ENCODE data around the gene CALCOCO2. TPM values are rescaled to one million over a fixed set of nuclear protein-coding genes. Genes with fewer than 3 reads are reported as not detected.

CALCOCO2 gene
- polyA plus RNA-seq, 1 donor, result 44.5 TPM

Other genes starting within 250 kb of the CALCOCO2 start
- gene HOXB3, start 240.8 kb upstream of the CALCOCO2 start, polyA plus RNA-seq (ENCODE audit: insufficient read length), result 9.2 TPM
- 0.81 TPM for gene HOXB5, start 237.3 kb upstream of the CALCOCO2 start, polyA plus RNA-seq (ENCODE audit: insufficient read length)
- 0.80 TPM for gene HOXB6, start 226.0 kb upstream of the CALCOCO2 start, polyA plus RNA-seq (ENCODE audit: insufficient read length)
- gene HOXB7, start 220.0 kb upstream of the CALCOCO2 start, polyA plus RNA-seq (ENCODE audit: insufficient read length), result 1.8 TPM
- 0.19 TPM for gene HOXB8, start 215.7 kb upstream of the CALCOCO2 start, polyA plus RNA-seq (ENCODE audit: insufficient read length)
- 0.05 TPM for gene HOXB9, start 204.7 kb upstream of the CALCOCO2 start, polyA plus RNA-seq (ENCODE audit: insufficient read length)
- not detected for gene PRAC1, start 108.5 kb upstream of the CALCOCO2 start, polyA plus RNA-seq (ENCODE audit: insufficient read length)
- not detected for gene PRAC2, start 107.8 kb upstream of the CALCOCO2 start, polyA plus RNA-seq (ENCODE audit: insufficient read length)
- not detected for gene HOXB13, start 102.3 kb upstream of the CALCOCO2 start, polyA plus RNA-seq (ENCODE audit: insufficient read length)
- gene TTLL6, start 13.8 kb upstream of the CALCOCO2 start, polyA plus RNA-seq (ENCODE audit: insufficient read length), result not detected
- 128 TPM for gene ATP5MC1, start 61.8 kb downstream of the CALCOCO2 start, polyA plus RNA-seq (ENCODE audit: insufficient read length)
- 56.6 TPM for gene UBE2Z, start 77.4 kb downstream of the CALCOCO2 start, polyA plus RNA-seq (ENCODE audit: insufficient read length)
- 63.4 TPM for gene SNF8, start 113.8 kb downstream of the CALCOCO2 start, polyA plus RNA-seq (ENCODE audit: insufficient read length)
- gene GIP, start 137.6 kb downstream of the CALCOCO2 start, polyA plus RNA-seq (ENCODE audit: insufficient read length), result not detected
- gene IGF2BP1, start 166.3 kb downstream of the CALCOCO2 start, polyA plus RNA-seq (ENCODE audit: insufficient read length), result 10.5 TPM

All from forelimb muscle (tissue), 1 donor.